Spleen (tissue), 11 donors: ENCODE measurements around the gene RALGDS. TPM values are rescaled to one million over a fixed set of nuclear protein-coding genes. Genes with fewer than 3 reads are reported as not detected.
A peak's percentile ranks its signal among the peaks of the same experiment; 100 is the strongest.

Source experiments
- DNase-seq: peaks from one replicate; pipeline ENCODE4 v3.0.0-alpha.2; 2020
- H3K27ac ChIP-seq, 8 donors: fragments of 200-600 bp; sonication (generic) in 7 of 8; 1 replicate in 4 of 8; 2 replicates in 4 of 8; pipeline versions ENCODE4 v1.5.0 to v1.8.0; 2016 to 2021; ENCODE audit warnings: inconsistent platforms in 4 of 8, mild to moderate bottlenecking in 4 of 8, moderate library complexity in 1 of 8
- H3K27me3 ChIP-seq, 7 donors: fragments of 200-600 bp; sonication (generic) in 6 of 7; replicated peaks in 1 of 7; 1 replicate in 4 of 7; 2 replicates in 3 of 7; pipeline versions ENCODE4 v1.5.0 to v1.8.0; 2016 to 2021; ENCODE audit warnings: inconsistent platforms in 3 of 7, mild to moderate bottlenecking in 1 of 7
- H3K36me3 ChIP-seq, 6 donors: fragments of 200-600 bp; sonication (generic) in 5 of 6; 1 replicate in 4 of 6; 2 replicates in 2 of 6; pipeline versions ENCODE4 v1.5.0 to v1.8.0; 2016 to 2021; ENCODE audit warnings: inconsistent platforms in 2 of 6
- H3K4me1 ChIP-seq, 6 donors: fragments of 200-600 bp; sonication (generic) in 5 of 6; 1 replicate in 3 of 6; 2 replicates in 3 of 6; pipeline versions ENCODE4 v1.5.0 to v1.8.0; 2016 to 2021; ENCODE audit warnings: inconsistent platforms in 3 of 6
- H3K4me3 ChIP-seq, 8 donors: fragments of 200-600 bp; sonication (generic) in 7 of 8; 1 replicate in 4 of 8; 2 replicates in 4 of 8; pipeline versions ENCODE4 v1.5.0 to v1.8.0; 2016 to 2021; ENCODE audit warnings: inconsistent platforms in 4 of 8, mild to moderate bottlenecking in 4 of 8, moderate library complexity in 2 of 8
- H3K9me3 ChIP-seq, 8 donors: fragments of 200-600 bp; sonication (generic) in 7 of 8; 1 replicate in 4 of 8; 2 replicates in 4 of 8; pipeline versions ENCODE4 v1.5.0 to v1.8.0; 2016 to 2021; ENCODE audit warnings: inconsistent platforms in 4 of 8
- POLR2A ChIP-seq, 3 donors: fragments of 450-650 bp; IDR thresholded peaks; one replicate each; pipeline ENCODE4 v1.5.1; 2017; ENCODE audit warnings: antibody characterized with exemption in 3 of 3, mild to moderate bottlenecking in 1 of 3
- POLR2AphosphoS5 ChIP-seq, 3 donors: sonication (generic); formaldehyde crosslinking; IDR thresholded peaks; one replicate each; pipeline ENCODE4 v1.5.1; 2017; ENCODE audit warnings: antibody characterized with exemption in 3 of 3
- WGBS, 5 donors: extraction: QIAGEN DNeasy Blood & Tissue Kit in 3 of 5; methylation state at CpG; one replicate each; pipeline versions ENCODE4 v1.1.5 to v1.1.7; 2013 to 2018; 5-methylcytosine and 5-hydroxymethylcytosine counted together
- intact Hi-C: fragments of 100-400 bp; cut with DNase I; formaldehyde crosslinking; loops from one replicate; pipeline ENCODE4 v1.15.0; 2023; ENCODE audit warnings: low total_unique reads
- polyA plus RNA-seq, 3 donors: library from polyadenylated mRNA; stranded (reverse); fragments of 200-250 nt; gene quantifications; one replicate each; pipeline ENCODE4 v1.2.1, GENCODE V29; 2013
- total RNA-seq, 7 donors: library from RNA; depleted of rRNA in 3 of 7; stranded (reverse); fragments of >200 nt in 3 of 7; fragmentation: NEBNext Ultra II Directional in 4 of 7; extraction: Animal tissue kit (Norgen Biotek cat#: 25700) in 4 of 7; gene quantifications; one replicate each; pipeline versions ENCODE4 v1.1.0 to v1.2.1, GENCODE V29; 2016 to 2021
- TF ChIP-seq, protein P1 (sequence below), 11 experiments: fragments of 200-600 bp in 7 of 11; fragments of 450-650 bp in 4 of 11; sonication (generic) in 4 of 11; IDR thresholded peaks in 8 of 11; conservative IDR thresholded peaks in 3 of 11; 1 replicate in 7 of 11; 2 replicates in 4 of 11; pipeline versions ENCODE4 v1.4.0 to v1.8.0; 2016 to 2021; ENCODE audit warnings: antibody characterized with exemption in 11 of 11, inconsistent platforms in 4 of 11, mild to moderate bottlenecking in 1 of 11
- donor health status: healthy with polysubstance abuse.
- donor health status: DM: no; HTN: no; CAD: no; lungs with moderate emphysema.
- donor health status: DM: no; HTN: no; CAD: no.
- donor health status: Bipolar disorder and iron deficiency.
- donor health status: healthy.
- donor health status: DM: no; HTN: no; CAD: no.
- donor health status: DM: yes; HTN: yes; CAD: no.

Gene RALGDS
- total and polyA plus RNA-seq, 10 donors = 21.3 to 74.3 (median 55.8) TPM

DNA sequence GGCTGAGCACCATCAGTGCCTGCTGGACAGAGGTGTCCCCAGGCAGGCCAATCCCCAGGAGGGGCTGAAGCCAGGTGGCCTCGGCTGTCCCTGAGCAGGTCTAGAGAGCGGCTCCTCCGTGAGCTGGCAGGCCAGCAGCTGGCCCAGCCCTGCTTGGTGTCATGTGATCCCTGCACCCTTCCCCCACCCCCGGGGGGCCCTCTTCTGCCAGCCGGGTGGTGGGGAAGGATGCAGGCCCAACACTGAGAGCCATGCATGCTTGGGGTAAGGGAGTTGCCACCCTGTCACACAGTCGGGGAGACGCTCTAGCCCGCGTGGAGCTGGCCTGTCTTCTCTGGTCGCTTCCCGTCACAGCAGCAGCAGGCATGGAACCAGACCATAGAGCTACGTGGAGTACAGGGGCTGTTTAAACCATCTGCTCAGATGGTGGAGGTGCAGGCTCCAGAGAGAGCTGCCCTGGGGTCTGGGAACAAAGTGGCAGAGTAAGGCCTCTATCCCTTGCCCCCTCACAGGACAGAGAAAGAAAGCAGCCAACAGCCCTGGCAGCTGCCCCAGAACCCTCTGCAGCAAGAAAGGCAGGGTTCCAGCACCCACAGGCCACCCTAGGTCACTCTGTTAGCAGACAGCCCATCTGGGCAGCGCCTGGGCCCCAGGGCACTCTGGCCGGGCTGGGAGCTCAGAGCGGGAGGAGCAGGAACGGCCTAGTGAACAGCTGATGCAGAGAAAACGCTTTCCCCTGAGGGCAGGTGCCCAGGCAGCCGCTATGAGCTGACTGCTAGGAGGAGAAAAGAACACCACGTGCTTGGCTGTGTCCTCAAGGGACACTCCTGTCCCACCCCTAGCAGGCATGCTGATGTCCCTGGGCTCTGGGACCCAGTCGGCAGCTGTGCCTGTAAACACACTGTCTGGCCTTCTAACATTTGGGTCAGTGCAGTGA, 6.8 kb downstream of the RALGDS start:
- peak; percentile 80 for DNase-seq
- Histone ChIP-seq H3K27me3 (no peaks in the 10 kb centered on the region), H3K27ac (peak overlapping the region; percentile 53 to 95 (median 64)), H3K9me3 (no peaks in the 10 kb centered on the region), H3K4me1 (peaks cover 62 to 84% (median 76%) of the 10 kb centered on the region in 6 donors), H3K4me3 (peak overlapping the region in 1 of 8 donors; percentile 13), H3K36me3 (peaks cover 0 to 30% (median 21%) of the 10 kb centered on the region in 6 donors)
- TF ChIP-seq POLR2AphosphoS5 (IDR thresholded peaks at IDR 0.05) (peak in 2 of 3 donors; percentile 2 to 30), POLR2A (IDR thresholded peaks at IDR 0.05) (no peak)
- WGBS, 5 donors = 34 to 48% (median 39%) methylated on average over 15 to 20 of the region's 20 CpGs
- intact Hi-C loops = no loop called here

DNA sequence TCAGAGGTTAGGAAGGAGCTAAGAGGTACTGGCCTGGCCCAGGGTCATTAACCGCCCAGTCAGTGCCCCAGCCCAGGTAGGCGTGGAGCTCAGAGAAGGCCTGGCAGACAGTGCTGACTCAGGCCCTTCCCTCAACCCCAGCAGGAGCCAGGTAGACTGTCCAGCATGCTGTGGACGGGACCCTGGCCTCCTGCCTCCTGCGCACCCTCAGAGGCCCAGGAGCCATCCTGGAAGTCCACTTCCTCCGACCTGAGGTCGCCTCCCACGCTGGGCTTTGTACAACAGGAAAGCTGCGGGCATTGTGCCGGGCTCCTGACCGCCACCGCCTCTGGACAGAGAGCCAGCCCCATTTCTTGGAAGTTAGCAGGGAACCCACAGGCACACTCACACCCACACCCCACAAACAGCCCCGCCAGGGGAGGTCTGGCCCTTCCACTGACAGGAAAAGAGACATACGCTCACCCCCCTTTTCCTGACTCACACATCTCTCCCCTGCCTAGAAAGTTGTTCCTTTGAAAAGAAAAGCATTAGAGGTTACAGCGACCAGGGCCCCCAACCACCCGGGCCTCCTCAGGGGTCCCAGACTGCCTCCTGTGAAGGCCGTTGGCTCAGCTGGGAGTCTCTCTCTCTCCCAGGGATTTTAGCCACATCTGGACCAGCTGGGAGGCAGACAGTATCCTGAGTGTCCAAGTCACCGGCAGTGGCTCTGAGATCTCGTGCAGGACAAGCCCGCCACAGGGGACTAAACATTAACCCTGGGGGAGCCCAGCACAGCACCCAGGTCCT, 7.7 kb downstream of the RALGDS start:
- peak; percentile 84 for DNase-seq
- intact Hi-C loops = no loop called here
- peak overlapping the region in 1 of 8 donors; percentile 13 for H3K4me3 ChIP-seq

DNA sequence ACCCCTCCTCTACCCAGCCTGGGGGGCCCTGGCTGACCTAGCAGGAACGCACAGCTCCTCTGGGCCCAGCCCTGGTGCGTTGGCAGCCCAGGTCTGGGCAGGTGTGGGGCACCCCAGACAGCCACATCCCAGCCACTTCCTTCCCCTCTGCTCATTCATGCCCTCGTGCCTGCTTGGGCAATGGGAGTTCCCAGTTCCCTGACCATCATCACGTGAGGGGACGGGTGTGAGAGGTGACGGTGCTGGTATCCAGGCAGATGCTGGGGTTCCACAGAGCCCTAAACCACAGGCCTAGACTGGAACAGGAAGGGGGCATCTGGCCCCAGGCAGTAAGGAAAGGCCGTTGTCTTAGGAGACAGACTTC, 8.4 kb downstream of the RALGDS start:
- no peaks in the 10 kb centered on the region for H3K9me3 ChIP-seq
- peak overlapping the region in 1 of 8 donors; percentile 13 for H3K4me3 ChIP-seq
- peak overlapping the region; percentile 53 to 95 (median 64) for H3K27ac ChIP-seq
- peaks cover 4 to 46% (median 37%) of the 10 kb centered on the region in 6 donors for H3K36me3 ChIP-seq
- peaks cover 46 to 68% (median 60%) of the 10 kb centered on the region in 6 donors for H3K4me1 ChIP-seq
- 3 to 28% (median 16%) methylated on average over 5 to 7 of the region's 7 CpGs for WGBS, 5 donors
- H3K27me3 ChIP-seq = no peaks in the 10 kb centered on the region
- peak; percentile 90 for DNase-seq
- intact Hi-C loops = no loop called here
- TF ChIP-seq POLR2AphosphoS5 (IDR thresholded peaks at IDR 0.05) = peak; percentile 69 to 87 (median 80)
- TF ChIP-seq, protein P1, sequence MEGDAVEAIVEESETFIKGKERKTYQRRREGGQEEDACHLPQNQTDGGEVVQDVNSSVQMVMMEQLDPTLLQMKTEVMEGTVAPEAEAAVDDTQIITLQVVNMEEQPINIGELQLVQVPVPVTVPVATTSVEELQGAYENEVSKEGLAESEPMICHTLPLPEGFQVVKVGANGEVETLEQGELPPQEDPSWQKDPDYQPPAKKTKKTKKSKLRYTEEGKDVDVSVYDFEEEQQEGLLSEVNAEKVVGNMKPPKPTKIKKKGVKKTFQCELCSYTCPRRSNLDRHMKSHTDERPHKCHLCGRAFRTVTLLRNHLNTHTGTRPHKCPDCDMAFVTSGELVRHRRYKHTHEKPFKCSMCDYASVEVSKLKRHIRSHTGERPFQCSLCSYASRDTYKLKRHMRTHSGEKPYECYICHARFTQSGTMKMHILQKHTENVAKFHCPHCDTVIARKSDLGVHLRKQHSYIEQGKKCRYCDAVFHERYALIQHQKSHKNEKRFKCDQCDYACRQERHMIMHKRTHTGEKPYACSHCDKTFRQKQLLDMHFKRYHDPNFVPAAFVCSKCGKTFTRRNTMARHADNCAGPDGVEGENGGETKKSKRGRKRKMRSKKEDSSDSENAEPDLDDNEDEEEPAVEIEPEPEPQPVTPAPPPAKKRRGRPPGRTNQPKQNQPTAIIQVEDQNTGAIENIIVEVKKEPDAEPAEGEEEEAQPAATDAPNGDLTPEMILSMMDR (IDR thresholded peaks at IDR 0.05 in 8 of 11, conservative IDR thresholded peaks at IDR 0.05 in 3 of 11) = no peak

More for the DNA sequence above, 7.7 kb downstream of the RALGDS start:
- Histone ChIP-seq H3K36me3 (peaks cover 0 to 38% (median 30%) of the 10 kb centered on the region in 6 donors), H3K27me3 (no peaks in the 10 kb centered on the region), H3K27ac (peak overlapping the region; percentile 53 to 95 (median 64)), H3K9me3 (no peaks in the 10 kb centered on the region), H3K4me1 (peaks cover 53 to 75% (median 67%) of the 10 kb centered on the region in 6 donors)
- WGBS, 5 donors = 35 to 46% (median 38%) methylated on average over 13 to 19 of the region's 19 CpGs
- TF ChIP-seq POLR2A (IDR thresholded peaks at IDR 0.05) = no peak
- peak; percentile 40 to 65 (median 60) for TF ChIP-seq POLR2AphosphoS5 (IDR thresholded peaks at IDR 0.05)
- TF ChIP-seq, protein P1 (IDR thresholded peaks at IDR 0.05 in 8 of 11, conservative IDR thresholded peaks at IDR 0.05 in 3 of 11) = no peak

DNA sequence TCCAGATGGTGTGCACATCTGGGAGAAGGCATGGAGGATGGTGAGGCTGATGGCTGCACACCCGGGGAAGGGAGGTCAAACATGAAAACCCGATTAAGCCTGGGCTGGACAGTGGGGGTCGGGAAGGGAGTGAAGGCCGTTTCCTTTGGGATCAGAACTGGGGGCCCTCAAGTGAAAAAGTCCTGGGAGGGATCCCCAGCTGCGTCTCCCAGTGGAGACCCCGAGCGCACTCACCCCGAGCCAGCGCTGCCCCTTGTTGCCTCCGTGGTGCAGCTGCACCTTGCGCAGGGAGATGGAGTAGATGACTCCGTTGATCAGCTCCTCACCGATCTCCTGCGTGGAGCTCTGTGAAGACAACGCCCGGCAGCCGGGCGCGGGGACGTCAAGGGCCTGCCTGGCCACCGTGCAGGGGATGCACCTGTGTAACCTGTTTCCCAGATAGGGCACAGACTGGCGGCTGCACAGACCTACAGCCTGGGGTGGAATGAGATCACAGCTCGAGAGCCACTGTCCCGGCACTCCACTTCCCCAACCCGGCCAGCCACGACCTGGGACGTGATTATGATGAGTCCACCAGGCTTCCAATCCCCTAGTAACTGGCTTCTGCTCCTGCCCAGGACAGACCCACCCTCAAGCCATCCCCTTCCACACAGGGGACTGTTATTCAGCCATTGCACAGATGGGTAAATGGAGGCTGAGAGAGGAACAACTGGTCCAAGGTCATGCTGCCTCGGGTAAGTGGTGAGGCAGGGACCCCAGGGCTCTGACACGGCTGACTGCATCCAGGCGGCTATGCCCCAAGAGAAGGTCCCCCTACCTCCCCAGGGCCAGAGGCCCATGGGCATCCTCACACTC, 9.0 kb downstream of the RALGDS start:
- peak overlapping the region in 5 of 8 donors; percentile 53 to 95 (median 70) for H3K27ac ChIP-seq
- TF ChIP-seq, protein P1 (IDR thresholded peaks at IDR 0.05 in 8 of 11, conservative IDR thresholded peaks at IDR 0.05 in 3 of 11) = no peak
- no peak for TF ChIP-seq POLR2A (IDR thresholded peaks at IDR 0.05)
- no peak for TF ChIP-seq POLR2AphosphoS5 (IDR thresholded peaks at IDR 0.05)
- peaks cover 41 to 62% (median 54%) of the 10 kb centered on the region in 6 donors for H3K4me1 ChIP-seq
- peak overlapping the region in 1 of 8 donors; percentile 13 for H3K4me3 ChIP-seq
- H3K9me3 ChIP-seq = no peaks in the 10 kb centered on the region
- intact Hi-C loops = no loop called here
- WGBS, 5 donors = 71 to 79% (median 77%) methylated on average over 20 to 30 of the region's 30 CpGs
- peaks cover 4 to 52% (median 43%) of the 10 kb centered on the region in 6 donors for H3K36me3 ChIP-seq
- peak; percentile 67 for DNase-seq
- H3K27me3 ChIP-seq = no peaks in the 10 kb centered on the region
